Keratinocyte (primary cell): Measurements from ENCODE around the gene GLDC. TPM values are rescaled to one million over a fixed set of nuclear protein-coding genes. Genes with fewer than 3 reads are reported as not detected.

Experiments used
- DNase-seq: peaks from one replicate; pipeline ENCODE4 v3.0.0-alpha.2; 2011; ENCODE audit warnings: low read depth, missing footprints, low spot score
- FAIRE-seq: peaks from 2 replicates; lab custom pipeline; 2011; peaks lifted over from hg19 to GRCh38; lab: Jason Lieb, UNC
- H2AFZ ChIP-seq: 2 replicates; pipeline ENCODE4 v1.6.0; 2012; ENCODE audit warnings: low read length, control low read depth, inconsistent platforms; ENCODE audit not compliant: control insufficient read depth
- H3K27ac ChIP-seq: 2 replicates; pipeline ENCODE4 v1.5.1; 2011; ENCODE audit warnings: low read length; ENCODE audit not compliant: control insufficient read depth, insufficient read depth
- H3K27me3 ChIP-seq: 3 replicates; pipeline ENCODE4 v1.6.0; 2011; ENCODE audit warnings: low read length; ENCODE audit not compliant: control insufficient read depth, insufficient read depth; ENCODE audit errors: extremely low read depth
- H3K36me3 ChIP-seq, 2 experiments: 2 replicates in 1 of 2; 3 replicates in 1 of 2; pipeline ENCODE4 v1.5.1; 2011; ENCODE audit warnings: low read length in 2 of 2, mild to moderate bottlenecking in 1 of 2; ENCODE audit not compliant: control insufficient read depth in 2 of 2, insufficient read depth in 2 of 2; ENCODE audit errors: extremely low read depth in 1 of 2
- H3K4me1 ChIP-seq: 3 replicates; pipeline ENCODE4 v1.5.1; 2011; ENCODE audit warnings: low read length; ENCODE audit not compliant: control insufficient read depth, insufficient read depth; ENCODE audit errors: extremely low read depth
- H3K4me2 ChIP-seq: 3 replicates; pipeline ENCODE4 v1.6.0; 2011; ENCODE audit warnings: low read depth, low read length; ENCODE audit not compliant: control insufficient read depth, insufficient read depth; ENCODE audit errors: extremely low read depth
- H3K4me3 ChIP-seq, 3 experiments: fragments of 200-600 bp in 1 of 3; sonication (generic) in 1 of 3; 2 replicates in 2 of 3; 3 replicates in 1 of 3; pipeline ENCODE4 v1.5.1; 2011 to 2016; ENCODE audit warnings: low read length in 3 of 3, mild to moderate bottlenecking in 3 of 3, control low read depth in 2 of 3, inconsistent platforms in 1 of 3, low read depth in 1 of 3, mixed read lengths in 1 of 3, mixed run types in 1 of 3, moderate library complexity in 1 of 3; ENCODE audit not compliant: control insufficient read depth in 2 of 3, insufficient read depth in 2 of 3; ENCODE audit errors: extremely low read depth in 1 of 3
- H3K79me2 ChIP-seq: 2 replicates; pipeline ENCODE4 v1.6.0; 2012; ENCODE audit warnings: low read length; ENCODE audit not compliant: control insufficient read depth, insufficient read depth
- H3K9ac ChIP-seq: 3 replicates; pipeline ENCODE4 v1.6.0; 2011; ENCODE audit warnings: low read length; ENCODE audit not compliant: control insufficient read depth, insufficient read depth; ENCODE audit errors: extremely low read depth
- H3K9me1 ChIP-seq: 3 replicates; pipeline ENCODE4 v1.6.0; 2011; ENCODE audit warnings: low read length; ENCODE audit not compliant: control insufficient read depth, insufficient read depth; ENCODE audit errors: extremely low read depth
- H3K9me3 ChIP-seq: 2 replicates; pipeline ENCODE4 v1.5.1; 2012; ENCODE audit warnings: low read depth, low read length; ENCODE audit not compliant: control insufficient read depth
- H4K20me1 ChIP-seq: 3 replicates; pipeline ENCODE4 v1.6.0; 2011; ENCODE audit warnings: low read length; ENCODE audit not compliant: control insufficient read depth, insufficient read depth; ENCODE audit errors: extremely low read depth
- EZH2 ChIP-seq: IDR thresholded peaks from one replicate; pipeline ENCODE4 v1.6.1; 2012; ENCODE audit warnings: inconsistent platforms, mild to moderate bottlenecking, low read length, moderate library complexity
- dilution Hi-C: fragments of 300-500 bp; cut with MboI; formaldehyde crosslinking; loops from one replicate; pipeline ENCODE4 v1.7.0; 2020; ENCODE audit warnings: low sequenced_read_pairs; ENCODE audit not compliant: extremely low pct_ligation_motif_present
- polyA plus RNA-seq, 5 experiments: library from polyadenylated mRNA; depleted of rRNA in 3 of 5; stranded (reverse) in 3 of 5; stranded (forward) in 1 of 5; unstranded in 1 of 5; fragments of >200 nt; gene quantifications; 1 replicate in 1 of 5; 2 replicates in 3 of 5; 3 replicates in 1 of 5; pipeline versions ENCODE4 v1.2.1 to v1.2.3, GENCODE V29; 2011 to 2012; ENCODE audit warnings: missing spikeins in 2 of 5, low read depth in 1 of 5, low replicate concordance in 1 of 5
- TF ChIP-seq, protein P1 (sequence below), 3 experiments: IDR thresholded peaks in 1 of 3; conservative IDR thresholded peaks in 1 of 3; optimal IDR thresholded peaks in 1 of 3; 2 replicates in 2 of 3; 3 replicates in 1 of 3; pipeline versions ENCODE3 to v1.5.1; 2011; ENCODE audit warnings: low read length in 3 of 3, mild to moderate bottlenecking in 3 of 3, moderate library complexity in 2 of 3, control low read depth in 1 of 3, inconsistent platforms in 1 of 3; ENCODE audit not compliant: insufficient read depth in 2 of 3; ENCODE audit errors: extremely low read depth in 1 of 3

GLDC gene
- polyA plus RNA-seq, 1 donor (not counting 4 experiments of a cell fraction or from before 2014, with no cell fraction given), result 0.69 TPM

GRCh38 chr9:6681147-6681956, 35.8 kb upstream of the GLDC start:
- peaks cover 21% of the 10 kb centered on the region for H3K79me2 ChIP-seq
- FAIRE-seq, result no peak

DNA sequence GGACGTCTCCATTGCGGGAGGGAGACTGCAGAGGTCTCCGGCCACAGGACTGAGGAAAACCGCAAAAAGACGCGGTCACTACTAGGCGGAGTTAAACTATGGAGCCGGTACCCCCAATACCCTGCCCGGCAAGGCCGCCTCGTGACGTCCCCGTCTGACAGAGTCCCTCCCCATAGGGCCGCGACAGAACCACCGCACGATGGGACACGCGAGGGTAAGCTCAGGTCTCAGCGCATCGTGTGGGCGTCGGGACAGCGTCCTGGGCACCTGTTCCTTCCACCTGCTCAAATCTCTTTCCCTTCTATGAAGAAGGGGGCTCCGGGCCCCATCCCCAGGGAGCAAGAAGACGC, 35.2 kb upstream of the GLDC start:
- H3K4me1 ChIP-seq, result peaks cover 12% of the 10 kb centered on the region
- H3K27ac ChIP-seq, result peak overlapping the region; percentile 97
- no peak for TF ChIP-seq EZH2
- TF ChIP-seq, protein P1, sequence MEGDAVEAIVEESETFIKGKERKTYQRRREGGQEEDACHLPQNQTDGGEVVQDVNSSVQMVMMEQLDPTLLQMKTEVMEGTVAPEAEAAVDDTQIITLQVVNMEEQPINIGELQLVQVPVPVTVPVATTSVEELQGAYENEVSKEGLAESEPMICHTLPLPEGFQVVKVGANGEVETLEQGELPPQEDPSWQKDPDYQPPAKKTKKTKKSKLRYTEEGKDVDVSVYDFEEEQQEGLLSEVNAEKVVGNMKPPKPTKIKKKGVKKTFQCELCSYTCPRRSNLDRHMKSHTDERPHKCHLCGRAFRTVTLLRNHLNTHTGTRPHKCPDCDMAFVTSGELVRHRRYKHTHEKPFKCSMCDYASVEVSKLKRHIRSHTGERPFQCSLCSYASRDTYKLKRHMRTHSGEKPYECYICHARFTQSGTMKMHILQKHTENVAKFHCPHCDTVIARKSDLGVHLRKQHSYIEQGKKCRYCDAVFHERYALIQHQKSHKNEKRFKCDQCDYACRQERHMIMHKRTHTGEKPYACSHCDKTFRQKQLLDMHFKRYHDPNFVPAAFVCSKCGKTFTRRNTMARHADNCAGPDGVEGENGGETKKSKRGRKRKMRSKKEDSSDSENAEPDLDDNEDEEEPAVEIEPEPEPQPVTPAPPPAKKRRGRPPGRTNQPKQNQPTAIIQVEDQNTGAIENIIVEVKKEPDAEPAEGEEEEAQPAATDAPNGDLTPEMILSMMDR (optimal IDR thresholded peaks at IDR 0.05 in 1 of 3, IDR thresholded peaks at IDR 0.05 in 1 of 3, conservative IDR thresholded peaks at IDR 0.05 in 1 of 3; ENCODE audit: extremely low read depth in 1 of 3, insufficient read depth in 2 of 3, low read length in 3 of 3), result no peak
- H3K9me1 ChIP-seq, result no peaks in the 10 kb centered on the region
- H3K79me2 ChIP-seq, result peaks cover 21% of the 10 kb centered on the region
- dilution Hi-C loops, result no loop called here
- H3K9me3 ChIP-seq, result no peaks in the 10 kb centered on the region
- FAIRE-seq (no peak), DNase-seq (no peak)
- no peaks in the 10 kb centered on the region for H3K27me3 ChIP-seq
- H3K4me3 ChIP-seq, result peak overlapping the region; percentile 83 to 90 (median 90)
- H2AFZ ChIP-seq, result peak overlapping the region; percentile 100
- H3K4me2 ChIP-seq, result peak overlapping the region; percentile 81
- peaks cover 3 to 7% of the 10 kb centered on the region in 2 experiments for H3K36me3 ChIP-seq
- no peaks in the 10 kb centered on the region for H4K20me1 ChIP-seq
- peak overlapping the region; percentile 97 for H3K9ac ChIP-seq

More at GRCh38 chr9:6681147-6681956, 35.8 kb upstream of the GLDC start:
- peak; percentile 70 for DNase-seq
- Histone ChIP-seq H3K9me1 (no peaks in the 10 kb centered on the region), H3K9me3 (no peaks in the 10 kb centered on the region), H3K36me3 (peaks cover 3 to 7% of the 10 kb centered on the region in 2 experiments), H3K4me3 (peak overlapping the region; percentile 83 to 90 (median 90)), H3K4me1 (peaks cover 12% of the 10 kb centered on the region), H2AFZ (peak overlapping the region; percentile 100), H3K9ac (peak overlapping the region; percentile 97), H3K27ac (peak overlapping the region; percentile 97), H4K20me1 (no peaks in the 10 kb centered on the region), H3K4me2 (peak overlapping the region; percentile 81), H3K27me3 (no peaks in the 10 kb centered on the region)
- no peak for TF ChIP-seq EZH2
- TF ChIP-seq, protein P1 (optimal IDR thresholded peaks at IDR 0.05 in 1 of 3, IDR thresholded peaks at IDR 0.05 in 1 of 3, conservative IDR thresholded peaks at IDR 0.05 in 1 of 3; ENCODE audit: extremely low read depth in 1 of 3, insufficient read depth in 2 of 3, low read length in 3 of 3), result peak in 1 of 3 experiments; percentile 15
- dilution Hi-C loops, result no loop called here
